ENCODE data around the gene PLCD1. TPM values are rescaled to one million over a fixed set of nuclear protein-coding genes. Genes with fewer than 3 reads are reported as not detected.

PLCD1 gene
- total RNA-seq, 1 donor from 2014 or later = 32.2 TPM

DNA sequence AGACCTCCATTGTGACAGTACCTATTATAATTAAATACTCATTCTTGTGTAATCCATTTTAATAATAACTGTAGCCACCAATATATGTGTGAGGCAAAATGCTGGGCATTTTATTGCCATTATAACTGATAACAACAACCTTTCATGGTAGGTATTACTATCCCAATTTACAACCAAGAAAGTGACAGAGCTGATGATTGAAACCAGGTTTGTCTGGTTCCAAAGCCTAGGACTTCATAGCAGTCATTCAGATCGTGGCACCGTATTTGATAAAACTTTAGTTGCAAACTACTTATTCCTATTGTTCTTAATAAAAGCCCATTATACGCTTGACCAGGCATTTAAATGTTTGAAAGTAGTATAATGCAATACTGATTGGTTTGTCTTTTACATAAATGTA, 65.3 kb downstream of the PLCD1 start:
- Histone ChIP-seq H3K9me3 (no peaks in the 10 kb centered on the region), H3K27ac (no peak overlapping the region), H3K4me1 (peaks cover 45% of the 10 kb centered on the region), H3K4me3 (no peak overlapping the region), H3K27me3 (no peaks in the 10 kb centered on the region), H3K36me3 (peaks cover 4% of the 10 kb centered on the region)
- ATAC-seq (no peak), DNase-seq (no peak)
- no peak for TF ChIP-seq CTCF (IDR thresholded peaks at IDR 0.05)
- intact Hi-C loops (cut with DNase I) = no loop called here

DNA sequence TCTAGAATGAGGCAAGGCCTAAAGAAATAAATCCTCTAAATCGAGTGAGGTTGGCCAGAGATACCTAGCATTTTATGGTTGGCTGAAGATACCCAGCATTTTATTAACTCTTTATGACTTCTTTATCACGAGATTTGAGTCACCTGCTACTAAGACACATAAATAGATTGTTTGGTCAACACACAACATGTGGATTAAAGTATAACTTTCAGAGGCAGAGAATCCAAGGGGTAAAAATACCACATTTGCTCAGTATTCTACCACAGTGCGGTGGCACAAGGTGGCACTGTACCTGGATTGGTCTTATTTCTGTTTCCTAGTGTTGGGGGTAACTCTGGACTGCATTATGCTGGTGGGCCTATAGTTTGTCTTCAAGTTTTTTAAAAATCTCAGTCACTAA, 65.8 kb downstream of the PLCD1 start:
- DNase-seq = no peak
- no peak overlapping the region for H3K27ac ChIP-seq
- TF ChIP-seq CTCF (IDR thresholded peaks at IDR 0.05) = no peak
- H3K9me3 ChIP-seq = no peaks in the 10 kb centered on the region
- intact Hi-C loops (cut with DNase I) = no loop called here
- no peaks in the 10 kb centered on the region for H3K27me3 ChIP-seq
- no peak for ATAC-seq
- peaks cover 4% of the 10 kb centered on the region for H3K36me3 ChIP-seq
- H3K4me1 ChIP-seq = peaks cover 42% of the 10 kb centered on the region
- no peak overlapping the region for H3K4me3 ChIP-seq

DNA sequence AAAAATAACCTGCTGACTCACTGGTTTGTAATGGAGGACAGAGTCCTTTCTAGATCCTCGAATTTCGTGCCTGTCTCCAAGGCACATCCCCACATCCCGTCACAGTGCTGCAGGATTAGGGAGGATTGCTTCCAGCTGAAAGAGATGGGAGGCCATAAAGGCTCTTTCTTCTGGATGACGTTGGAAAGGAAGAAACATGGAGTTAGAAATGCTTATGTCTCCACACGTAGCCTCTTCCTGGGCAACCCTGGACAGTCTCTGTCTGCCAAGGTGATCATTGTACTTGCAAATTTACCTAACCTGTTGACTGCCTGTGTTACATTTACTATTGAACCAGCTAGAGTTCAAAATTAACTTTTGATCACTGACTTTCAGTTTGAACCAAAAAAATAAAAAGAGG, 66.4 kb downstream of the PLCD1 start:
- Histone ChIP-seq H3K4me3 (no peak overlapping the region), H3K27me3 (no peaks in the 10 kb centered on the region), H3K9me3 (no peaks in the 10 kb centered on the region), H3K27ac (no peak overlapping the region), H3K36me3 (peaks cover 4% of the 10 kb centered on the region), H3K4me1 (peaks cover 37% of the 10 kb centered on the region)
- intact Hi-C loops (cut with DNase I) = no loop called here
- ATAC-seq (no peak), DNase-seq (no peak)
- TF ChIP-seq CTCF (IDR thresholded peaks at IDR 0.05) = no peak

DNA sequence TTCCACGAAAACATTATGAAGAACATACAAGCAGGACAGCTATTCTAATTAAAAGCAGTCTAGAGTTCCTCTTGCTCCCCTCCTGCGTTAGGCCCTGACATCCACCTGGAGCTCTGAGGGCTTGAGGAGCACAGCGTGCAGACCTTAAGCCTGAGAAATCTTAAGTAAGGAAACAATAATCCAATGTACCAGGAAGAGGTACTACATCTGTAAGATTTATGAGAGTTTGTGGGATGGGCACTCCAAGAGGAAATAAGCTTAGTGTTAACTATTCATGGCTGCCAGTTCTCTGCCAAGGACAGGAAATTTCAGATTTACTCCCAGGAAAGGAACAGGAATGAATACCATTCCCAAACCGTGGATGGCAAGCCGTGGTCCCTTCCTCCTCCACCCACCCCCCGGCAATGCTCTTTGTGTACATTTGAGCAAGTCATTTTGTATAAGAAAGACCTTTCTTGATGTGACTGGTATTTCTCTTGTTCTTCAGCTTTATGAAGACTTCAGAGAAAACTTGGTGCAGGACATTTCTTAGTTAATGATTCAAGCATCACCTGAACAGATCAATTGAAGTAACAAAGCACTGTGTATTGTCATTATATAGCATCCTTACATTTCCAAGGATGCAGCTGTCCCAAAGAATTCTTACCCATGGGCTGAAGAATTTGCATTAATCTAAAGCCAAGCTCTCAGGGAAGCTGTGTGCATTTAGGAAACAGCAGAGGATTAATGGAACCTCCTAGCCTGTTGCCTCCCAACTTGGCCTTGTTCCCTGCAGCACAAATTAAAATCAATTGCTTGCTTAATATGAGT, 67.6 kb downstream of the PLCD1 start:
- Histone ChIP-seq H3K9me3 (no peaks in the 10 kb centered on the region), H3K4me1 (peaks cover 41% of the 10 kb centered on the region), H3K36me3 (peaks cover 4% of the 10 kb centered on the region), H3K27me3 (no peaks in the 10 kb centered on the region), H3K4me3 (no peak overlapping the region), H3K27ac (peak overlapping the region; percentile 55)
- no peak for TF ChIP-seq CTCF (IDR thresholded peaks at IDR 0.05)
- intact Hi-C loops (cut with DNase I) = no loop called here
- no peak for DNase-seq
- ATAC-seq = peak; percentile 51

DNA sequence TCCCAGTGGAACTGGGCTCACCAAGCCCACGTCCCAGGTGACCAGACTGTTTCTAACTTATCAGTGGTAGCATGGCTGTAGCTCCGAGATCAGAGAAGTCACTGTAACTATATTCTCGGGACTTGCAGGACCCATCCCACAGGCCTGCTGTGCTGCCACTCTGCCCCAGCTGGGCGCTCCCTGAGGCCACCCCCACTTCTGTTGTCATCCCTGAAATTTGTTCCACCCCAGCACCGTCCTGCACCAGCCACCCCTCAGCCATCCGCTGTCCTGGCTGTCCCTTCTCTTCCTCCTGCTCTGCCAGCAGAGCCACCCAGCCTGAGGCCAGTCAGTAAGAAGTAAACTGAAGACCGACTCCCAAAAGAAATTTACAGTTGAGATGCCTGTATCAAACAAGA, 71.9 kb downstream of the PLCD1 start:
- peak overlapping the region; percentile 69 for H3K27ac ChIP-seq
- no peaks in the 10 kb centered on the region for H3K9me3 ChIP-seq
- DNase-seq = no peak
- peaks cover 53% of the 10 kb centered on the region for H3K4me1 ChIP-seq
- H3K27me3 ChIP-seq = no peaks in the 10 kb centered on the region
- H3K4me3 ChIP-seq = no peak overlapping the region
- H3K36me3 ChIP-seq = no peaks in the 10 kb centered on the region
- ATAC-seq = peak; percentile 27
- no peak for TF ChIP-seq CTCF (IDR thresholded peaks at IDR 0.05)
- intact Hi-C loops (cut with DNase I) = no loop called here

Small RNAs within 50 kb of the gene (microRNA-seq; reads per million reads assigned to microRNA genes)
- gene MIR26A1 (ENCODE audit: borderline microRNAs expressed) = 12.7 reads per million, percentile 41 among the genes with 10 or more reads in this experiment

Other genes starting within 250 kb of the PLCD1 start
- 78.6 TPM for gene CTDSPL, start 167.8 kb downstream of the PLCD1 start, total RNA-seq
- gene VILL, start 38.9 kb downstream of the PLCD1 start, total RNA-seq = 8.9 TPM
- gene DLEC1, start 9.6 kb upstream of the PLCD1 start, total RNA-seq = 2.7 TPM
- gene ACAA1, start 107.5 kb upstream of the PLCD1 start, total RNA-seq = 81.7 TPM
- 70.2 TPM for gene MYD88, start 109.0 kb upstream of the PLCD1 start, total RNA-seq
- gene OXSR1, start 135.9 kb upstream of the PLCD1 start, total RNA-seq = 32.7 TPM
- 0.41 TPM for gene SLC22A13, start 236.2 kb upstream of the PLCD1 start, total RNA-seq